GM19397 (cell line): Measurements from ENCODE around the gene WDR70.
"Not testable (repeated sequence)": the region's sequence is repeated elsewhere in the genome, so short reads cannot be mapped to it uniquely, and the experiment has no call there.

Experiments
- ATAC-seq: cut with Tn5 transposase; IDR thresholded peaks from one replicate; pipeline ENCODE4 v1.9.1; 2021; ENCODE audit warnings: mild to moderate bottlenecking, moderate library complexity; ENCODE audit not compliant: unreplicated experiment

The WDR70 gene

GRCh38 chr5:37668524-37669047 is 289.5 kb downstream of the WDR70 start:
- no peak for ATAC-seq

GRCh38 chr5:37672118-37672588 is 293.0 kb downstream of the WDR70 start:
- not testable (repeated sequence) for ATAC-seq

GRCh38 chr5:37674361-37674760 is 295.2 kb downstream of the WDR70 start:
- ATAC-seq, result not testable (repeated sequence)

GRCh38 chr5:37679326-37679725 is 300.2 kb downstream of the WDR70 start:
- not testable (repeated sequence) for ATAC-seq

GRCh38 chr5:37679903-37680302 is 300.8 kb downstream of the WDR70 start:
- not testable (repeated sequence) for ATAC-seq

GRCh38 chr5:37683072-37683471 is 304.0 kb downstream of the WDR70 start:
- ATAC-seq, result no peak

- ATAC-seq, result no peak
Observed at GRCh38 chr5:37685211-37685610, 306.1 kb downstream of the WDR70 start.

- no peak for ATAC-seq
Observed at GRCh38 chr5:37685816-37686215, 306.7 kb downstream of the WDR70 start.

GRCh38 chr5:37688925-37689324 is 309.8 kb downstream of the WDR70 start:
- ATAC-seq, result not testable (repeated sequence)

GRCh38 chr5:37694333-37694732 is 315.2 kb downstream of the WDR70 start:
- ATAC-seq, result not testable (repeated sequence)

- no peak for ATAC-seq
Observed at GRCh38 chr5:37694867-37695266, 315.7 kb downstream of the WDR70 start.

GRCh38 chr5:37695647-37696046 is 316.5 kb downstream of the WDR70 start:
- no peak for ATAC-seq

- ATAC-seq, result no peak
Observed at GRCh38 chr5:37696190-37697021, 317.3 kb downstream of the WDR70 start.

GRCh38 chr5:37701868-37702267 is 322.8 kb downstream of the WDR70 start:
- ATAC-seq, result no peak

GRCh38 chr5:37703841-37704241 is 324.7 kb downstream of the WDR70 start:
- no peak for ATAC-seq

- no peak for ATAC-seq
Observed at GRCh38 chr5:37704406-37704805, 325.3 kb downstream of the WDR70 start.

- ATAC-seq, result no peak
Observed at GRCh38 chr5:37709020-37709419, 329.9 kb downstream of the WDR70 start.

- ATAC-seq, result no peak
Observed at GRCh38 chr5:37710965-37711364, 331.8 kb downstream of the WDR70 start.

GRCh38 chr5:37712750-37713149 is 333.6 kb downstream of the WDR70 start:
- ATAC-seq, result no peak

- ATAC-seq, result no peak
Observed at GRCh38 chr5:37714756-37715155, 335.6 kb downstream of the WDR70 start.

- ATAC-seq, result no peak
Observed at GRCh38 chr5:37715361-37715760, 336.2 kb downstream of the WDR70 start.

GRCh38 chr5:37715992-37716391 is 336.9 kb downstream of the WDR70 start:
- ATAC-seq, result no peak
